Sigmoid colon (tissue), 7 donors: ENCODE results near the gene NT5C3A. TPM values are rescaled to one million over a fixed set of nuclear protein-coding genes. Genes with fewer than 3 reads are reported as not detected.

Source experiments
- DNase-seq: peaks from one replicate; pipeline ENCODE4 v3.0.0-alpha.2; 2019
- H3K27ac ChIP-seq, 4 donors: fragments of 200-600 bp; sonication (generic); one replicate each; pipeline ENCODE4 v1.5.1; 2016 to 2019; ENCODE audit warnings: mild to moderate bottlenecking in 1 of 4
- H3K27me3 ChIP-seq, 3 donors: fragments of 200-600 bp; sonication (generic); one replicate each; pipeline ENCODE4 v1.5.1; 2019; ENCODE audit warnings: mild to moderate bottlenecking in 1 of 3
- H3K36me3 ChIP-seq, 4 donors: fragments of 200-600 bp; sonication (generic); one replicate each; pipeline ENCODE4 v1.5.1; 2016 to 2019
- H3K4me1 ChIP-seq, 4 donors: fragments of 200-600 bp; sonication (generic); one replicate each; pipeline ENCODE4 v1.5.1; 2017 to 2019
- H3K4me3 ChIP-seq, 4 donors: fragments of 200-600 bp; sonication (generic); one replicate each; pipeline ENCODE4 v1.5.1; 2017 to 2019; ENCODE audit warnings: mild to moderate bottlenecking in 2 of 4, moderate library complexity in 1 of 4
- H3K9me3 ChIP-seq, 4 donors: fragments of 200-600 bp in 3 of 4; sonication (generic) in 3 of 4; one replicate each; pipeline versions ENCODE4 v1.5.1 to v1.6.1; 2013 to 2019
- CTCF ChIP-seq, 4 experiments: fragments of 450-650 bp in 3 of 4; fragments of 200-600 bp in 1 of 4; IDR thresholded peaks; one replicate each; pipeline ENCODE4 v1.5.1; 2016 to 2019; ENCODE audit warnings: antibody characterized with exemption in 4 of 4, mild to moderate bottlenecking in 3 of 4, moderate library complexity in 2 of 4
- EP300 ChIP-seq, 4 donors: sonication (generic); formaldehyde crosslinking; IDR thresholded peaks; one replicate each; pipeline ENCODE4 v1.6.1; 2017; ENCODE audit warnings: antibody characterized with exemption in 4 of 4
- POLR2A ChIP-seq, 2 donors: fragments of 450-650 bp; IDR thresholded peaks; one replicate each; pipeline ENCODE4 v1.6.1; 2016; ENCODE audit warnings: antibody characterized with exemption in 2 of 2, mild to moderate bottlenecking in 2 of 2, moderate library complexity in 2 of 2
- POLR2AphosphoS5 ChIP-seq, 4 donors: sonication (generic); formaldehyde crosslinking; IDR thresholded peaks; one replicate each; pipeline ENCODE4 v1.6.1; 2017; ENCODE audit warnings: antibody characterized with exemption in 4 of 4
- WGBS, 2 donors: extraction: QIAGEN DNeasy Blood & Tissue Kit; methylation state at CpG; one replicate each; pipeline ENCODE4 v1.1.7; 2013; 5-methylcytosine and 5-hydroxymethylcytosine counted together
- intact Hi-C: fragments of 100-400 bp; cut with DNase I; formaldehyde crosslinking; loops from one replicate; pipeline ENCODE4 v1.15.1; 2023
- polyA plus RNA-seq, 3 donors: library from polyadenylated mRNA; stranded (reverse); fragments of 200-250 nt; gene quantifications; one replicate each; pipeline ENCODE4 v1.2.3, GENCODE V29; 2013
- total RNA-seq, 4 donors: library from RNA; depleted of rRNA; stranded (reverse); fragments of >200 nt; gene quantifications; one replicate each; pipeline ENCODE4 v1.1.0, GENCODE V29; 2016
- donor health status: healthy with polysubstance abuse.
- donor health status: Bipolar disorder and iron deficiency.
- donor health status: healthy.

Gene NT5C3A
- total and polyA plus RNA-seq, 7 donors, result 20.6 to 270 (median 29.6) TPM

- no peaks in the 10 kb centered on the region for H3K36me3 ChIP-seq
- TF ChIP-seq POLR2AphosphoS5 (IDR thresholded peaks at IDR 0.05) (no peak), CTCF (IDR thresholded peaks at IDR 0.05) (no peak), EP300 (IDR thresholded peaks at IDR 0.05) (no peak), POLR2A (IDR thresholded peaks at IDR 0.05) (no peak)
- peaks cover 0 to 16% (median 7%) of the 10 kb centered on the region in 4 donors for H3K4me1 ChIP-seq
- no peak overlapping the region for H3K27ac ChIP-seq
- intact Hi-C loops, result loop anchor here (10.0 kb wide), 1 partner anchor 571 kb away; the partner anchor contains the start of genes AVL9 and LSM5
- 97 to 99% methylated on average over 1 of the region's 1 CpG for WGBS, 2 donors
- no peaks in the 10 kb centered on the region for H3K27me3 ChIP-seq
- DNase-seq, result no peak
- no peak overlapping the region for H3K4me3 ChIP-seq
- H3K9me3 ChIP-seq, result peaks cover 0 to 2% (median 0%) of the 10 kb centered on the region in 4 donors
These were observed 3.4 kb upstream of the NT5C3A start for GRCh38 chr7:33065981-33066380.

DNA sequence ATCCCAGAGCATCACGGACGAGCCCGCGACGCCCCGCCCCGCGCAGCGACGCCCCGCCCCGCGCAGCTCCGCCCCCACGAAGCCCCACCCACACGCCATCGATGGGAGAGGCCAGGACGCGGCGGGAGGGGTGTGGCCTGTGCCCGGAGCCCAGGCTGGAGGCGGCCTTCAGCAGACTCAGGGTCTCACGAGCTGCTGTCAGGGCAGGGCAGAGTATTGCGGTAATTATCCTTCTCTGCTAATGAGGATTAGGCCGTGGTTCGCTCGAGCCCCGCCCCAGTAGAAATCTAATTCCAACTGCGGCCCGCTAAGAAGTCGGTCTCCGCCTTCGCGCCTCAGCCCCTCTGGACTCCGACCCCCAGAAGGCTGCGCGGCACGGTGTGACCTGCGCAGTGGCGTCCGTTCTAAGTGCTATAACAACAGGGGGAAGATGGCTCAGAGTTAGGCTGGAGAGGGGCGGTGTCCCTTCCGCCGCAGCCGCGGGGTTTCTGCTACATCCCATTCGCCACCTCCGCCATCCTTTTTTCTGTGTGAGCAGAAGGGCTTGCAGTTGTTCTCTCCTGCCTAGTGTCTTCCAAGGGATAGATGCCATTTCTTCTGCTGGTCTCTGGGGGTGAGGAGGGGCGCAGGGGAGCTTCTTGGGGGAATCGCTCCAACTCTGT lies 337 bp upstream of the NT5C3A start:
- Histone ChIP-seq H3K36me3 (no peaks in the 10 kb centered on the region), H3K9me3 (no peaks in the 10 kb centered on the region), H3K27me3 (no peaks in the 10 kb centered on the region), H3K27ac (peak overlapping the region; percentile 89 to 97 (median 92)), H3K4me3 (peak overlapping the region; percentile 64 to 74 (median 68)), H3K4me1 (peaks cover 0 to 30% (median 17%) of the 10 kb centered on the region in 4 donors)
- 0 to 1% methylated on average over 50 of the region's 50 CpGs for WGBS, 2 donors
- TF ChIP-seq POLR2A (IDR thresholded peaks at IDR 0.05), result peak; percentile 53 to 54
- no peak for TF ChIP-seq CTCF (IDR thresholded peaks at IDR 0.05)
- TF ChIP-seq EP300 (IDR thresholded peaks at IDR 0.05), result no peak
- peak; percentile 35 to 95 (median 59) for TF ChIP-seq POLR2AphosphoS5 (IDR thresholded peaks at IDR 0.05)
- peak; percentile 96 for DNase-seq
- intact Hi-C loops, result loop anchor here (2.0 to 10.0 kb wide), 5 partner anchors 46 to 568 kb away; partner anchors contain the start of genes AVL9, FKBP9, KBTBD2 and LSM5

- H3K27ac ChIP-seq, result peak overlapping the region; percentile 89 to 97 (median 92)
- DNase-seq, result no peak
- no peaks in the 10 kb centered on the region for H3K36me3 ChIP-seq
- TF ChIP-seq POLR2AphosphoS5 (IDR thresholded peaks at IDR 0.05) (no peak), POLR2A (IDR thresholded peaks at IDR 0.05) (no peak), EP300 (IDR thresholded peaks at IDR 0.05) (no peak), CTCF (IDR thresholded peaks at IDR 0.05) (no peak)
- peak overlapping the region; percentile 64 to 74 (median 68) for H3K4me3 ChIP-seq
- intact Hi-C loops, result loop anchor here (5.0 to 10.0 kb wide), 4 partner anchors 104 to 567 kb away; partner anchors contain the start of genes AVL9, FKBP9, KBTBD2 and LSM5
- H3K27me3 ChIP-seq, result no peaks in the 10 kb centered on the region
- no peaks in the 10 kb centered on the region for H3K9me3 ChIP-seq
- peaks cover 0 to 30% (median 17%) of the 10 kb centered on the region in 4 donors for H3K4me1 ChIP-seq
- 6 to 16% methylated on average over 8 of the region's 8 CpGs for WGBS, 2 donors
These were observed 1.2 kb downstream of the NT5C3A start for GRCh38 chr7:33061282-33061937.

GRCh38 chr7:33059635-33060034 lies 2.9 kb downstream of the NT5C3A start:
- no peak for TF ChIP-seq CTCF (IDR thresholded peaks at IDR 0.05)
- TF ChIP-seq POLR2AphosphoS5 (IDR thresholded peaks at IDR 0.05), result no peak
- no peak for TF ChIP-seq EP300 (IDR thresholded peaks at IDR 0.05)
- no peak for TF ChIP-seq POLR2A (IDR thresholded peaks at IDR 0.05)
- H3K4me3 ChIP-seq, result no peak overlapping the region
- no peak overlapping the region for H3K27ac ChIP-seq
- DNase-seq, result no peak
- peaks cover 0 to 30% (median 17%) of the 10 kb centered on the region in 4 donors for H3K4me1 ChIP-seq
- H3K27me3 ChIP-seq, result no peaks in the 10 kb centered on the region
- H3K9me3 ChIP-seq, result no peaks in the 10 kb centered on the region
- H3K36me3 ChIP-seq, result no peaks in the 10 kb centered on the region
- WGBS, 2 donors, result 49 to 59% methylated on average over 4 of the region's 4 CpGs
- intact Hi-C loops, result loop anchor here (5.0 to 10.0 kb wide), 4 partner anchors 102 to 565 kb away; partner anchors contain the start of genes AVL9, FKBP9, KBTBD2 and LSM5
